H1 (cell line): ENCODE data around the gene ITPK1.

Source experiments
- POLR2AphosphoS5 ChIP-seq: IDR thresholded peaks from 2 replicates; pipeline ENCODE4 v1.6.1; 2011; ENCODE audit warnings: low read depth, low read length
- TAF1 ChIP-seq: IDR thresholded peaks from 2 replicates; pipeline ENCODE4 v1.6.1; 2011; ENCODE audit warnings: mild to moderate bottlenecking, low read depth, low read length
- TBP ChIP-seq: IDR thresholded peaks from 2 replicates; pipeline ENCODE4 v1.6.1; 2011; ENCODE audit warnings: low read depth, low read length, improper control_type of control experiment

DNA sequence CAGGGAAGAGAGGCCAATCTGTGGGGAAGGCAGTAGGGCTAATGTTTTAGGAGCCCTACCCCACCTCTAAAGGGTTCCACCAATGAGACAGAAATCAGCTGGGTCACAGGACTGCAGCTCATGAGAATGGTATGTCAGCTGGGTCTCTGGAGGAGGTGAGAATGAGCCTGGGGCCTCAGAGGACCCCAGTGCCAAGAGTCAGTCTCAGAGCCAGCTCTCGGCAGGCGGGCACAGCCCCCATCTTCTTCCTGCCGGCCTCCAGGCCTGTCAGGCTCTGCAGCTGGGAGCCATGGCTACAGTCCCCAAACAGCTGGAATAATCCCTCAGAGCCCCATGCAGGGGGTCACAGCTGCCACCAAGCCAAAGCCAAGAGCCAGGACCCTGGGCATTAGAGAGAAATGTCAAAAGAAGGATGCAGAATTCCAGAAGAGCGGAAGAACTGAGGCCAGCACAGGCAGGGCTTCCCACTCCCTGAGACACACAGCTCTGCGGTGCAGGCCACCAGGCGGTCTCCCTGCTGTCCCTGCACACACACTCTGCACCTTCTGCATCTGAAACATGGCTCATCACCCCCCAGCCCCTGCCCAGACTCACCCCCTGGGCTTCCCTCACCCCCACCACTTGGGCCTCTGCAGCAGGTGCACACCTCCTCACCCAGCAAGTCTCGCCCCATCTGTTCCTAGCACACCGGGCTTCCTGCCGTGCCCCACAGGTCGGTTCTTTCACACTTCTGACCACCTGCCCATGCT lies 26.0 kb downstream of the ITPK1 start:
- TF ChIP-seq TBP (no peak), POLR2AphosphoS5 (no peak), TAF1 (no peak)
